H9 (cell line): ENCODE results near the gene RAB1B. TPM values are rescaled to one million over a fixed set of nuclear protein-coding genes. Genes with fewer than 3 reads are reported as not detected.

Source experiments
- DNase-seq: peaks from one replicate; pipeline ENCODE4 v3.0.0-alpha.2; 2017
- H2AFZ ChIP-seq: one replicate; pipeline ENCODE4 v1.6.1; 2013; ENCODE audit warnings: mild to moderate bottlenecking, low read length, control low read depth, moderate library complexity
- H2AK5ac ChIP-seq: 2 replicates; pipeline ENCODE4 v1.6.1; 2013; ENCODE audit warnings: low read length, control low read depth, mixed read lengths; ENCODE audit not compliant: insufficient read length
- H2BK120ac ChIP-seq: one replicate; pipeline ENCODE4 v1.6.1; 2013; ENCODE audit warnings: low read depth, mild to moderate bottlenecking, low read length, control low read depth, inconsistent platforms; ENCODE audit not compliant: poor library complexity, severe bottlenecking
- H2BK12ac ChIP-seq: 2 replicates; pipeline ENCODE4 v1.6.1; 2013; ENCODE audit warnings: low read length, control low read depth, mixed read lengths, low read depth; ENCODE audit not compliant: insufficient read length
- H2BK15ac ChIP-seq: 2 replicates; pipeline ENCODE4 v1.6.1; 2013; ENCODE audit warnings: low read depth, low read length, control low read depth
- H2BK20ac ChIP-seq: one replicate; pipeline ENCODE4 v1.6.1; 2013; ENCODE audit warnings: low read depth, mild to moderate bottlenecking, low read length, control low read depth, inconsistent platforms; ENCODE audit not compliant: poor library complexity, severe bottlenecking
- H2BK5ac ChIP-seq: 2 replicates; pipeline ENCODE4 v1.6.1; 2013; ENCODE audit warnings: low read length, control low read depth, mixed read lengths; ENCODE audit not compliant: insufficient read length
- H3K14ac ChIP-seq: 2 replicates; pipeline ENCODE4 v1.6.1; 2013; ENCODE audit warnings: low read length, control low read depth; ENCODE audit not compliant: insufficient read depth
- H3K18ac ChIP-seq: 2 replicates; pipeline ENCODE4 v1.6.1; 2013; ENCODE audit warnings: low read depth, mild to moderate bottlenecking, mixed read lengths, low read length, control low read depth; ENCODE audit not compliant: insufficient read length
- H3K23ac ChIP-seq: 2 replicates; pipeline ENCODE4 v1.6.1; 2013; ENCODE audit warnings: low read length, control low read depth, mixed read lengths, low read depth; ENCODE audit not compliant: insufficient read length
- H3K23me2 ChIP-seq: 2 replicates; pipeline ENCODE4 v1.6.1; 2013; ENCODE audit warnings: low read depth, mild to moderate bottlenecking, mixed read lengths, low read length, control low read depth; ENCODE audit not compliant: insufficient read length, poor library complexity, severe bottlenecking
- H3K27ac ChIP-seq: 2 replicates; pipeline ENCODE4 v1.5.1; 2013; ENCODE audit warnings: low read length, control low read depth, mixed read lengths, low read depth; ENCODE audit not compliant: insufficient read length
- H3K27me3 ChIP-seq: 2 replicates; pipeline ENCODE4 v1.6.1; 2013; ENCODE audit warnings: low read length, control low read depth, inconsistent platforms; ENCODE audit not compliant: insufficient read depth
- H3K4ac ChIP-seq: 2 replicates; pipeline ENCODE4 v1.6.1; 2013; ENCODE audit warnings: low read depth, mild to moderate bottlenecking, control low read depth, inconsistent platforms, low read length, moderate library complexity
- H3K4me1 ChIP-seq: 2 replicates; pipeline ENCODE4 v1.6.1; 2013; ENCODE audit warnings: low read length, control low read depth, inconsistent platforms; ENCODE audit not compliant: insufficient read depth
- H3K4me2 ChIP-seq: 2 replicates; pipeline ENCODE4 v1.6.1; 2013; ENCODE audit warnings: low read length, control low read depth, mixed read lengths; ENCODE audit not compliant: insufficient read length, insufficient read depth
- H3K56ac ChIP-seq: 2 replicates; pipeline ENCODE4 v1.6.1; 2013; ENCODE audit warnings: low read depth, mild to moderate bottlenecking, mixed read lengths, low read length, control low read depth; ENCODE audit not compliant: insufficient read length
- H3K79me1 ChIP-seq: 2 replicates; pipeline ENCODE4 v1.6.1; 2013; ENCODE audit warnings: low read depth, mild to moderate bottlenecking, moderate library complexity, low read length, control low read depth, inconsistent platforms; ENCODE audit not compliant: insufficient read depth, poor library complexity, severe bottlenecking
- H3K79me2 ChIP-seq: 2 replicates; pipeline ENCODE4 v1.6.1; 2013; ENCODE audit warnings: low read length, control low read depth, inconsistent platforms; ENCODE audit not compliant: insufficient read depth
- H3K9ac ChIP-seq: 2 replicates; pipeline ENCODE4 v1.6.1; 2013; ENCODE audit warnings: low read length, control low read depth, mixed read lengths; ENCODE audit not compliant: insufficient read length; ENCODE audit errors: extremely low read depth
- H3K9me3 ChIP-seq: one replicate; pipeline ENCODE4 v1.6.1; 2013; ENCODE audit warnings: low read depth, low read length, inconsistent platforms; ENCODE audit not compliant: control insufficient read depth
- H3T11ph ChIP-seq: one replicate; pipeline ENCODE4 v1.6.1; 2013; ENCODE audit warnings: mild to moderate bottlenecking, low read length, control low read depth, inconsistent platforms
- H4K20me1 ChIP-seq: one replicate; pipeline ENCODE4 v1.6.1; 2013; ENCODE audit not compliant: control insufficient read depth, insufficient read length, insufficient read depth
- H4K5ac ChIP-seq: 2 replicates; pipeline ENCODE4 v1.6.1; 2013; ENCODE audit warnings: low read depth, mild to moderate bottlenecking, mixed read lengths, low read length, control low read depth; ENCODE audit not compliant: insufficient read length
- H4K8ac ChIP-seq: replicated peaks from 2 replicates; pipeline ENCODE4 v1.6.1; 2013; ENCODE audit warnings: low read length, control low read depth, mixed read lengths, low read depth; ENCODE audit not compliant: insufficient read length
- H4K91ac ChIP-seq: 2 replicates; pipeline ENCODE4 v1.6.1; 2013; ENCODE audit warnings: low read depth, mild to moderate bottlenecking, moderate library complexity, mixed read lengths, low read length, control low read depth; ENCODE audit not compliant: insufficient read length
- H3K27ac Mint-ChIP-seq, 3 experiments: 2 replicates in 2 of 3; 3 replicates in 1 of 3; pipeline ENCODE4 v1.8.0; 2020 to 2021; ENCODE audit warnings: mixed read lengths in 3 of 3, mild to moderate bottlenecking in 1 of 3, moderate library complexity in 1 of 3
- H3K27me3 Mint-ChIP-seq: 2 replicates; pipeline ENCODE4 v1.8.0; 2021; ENCODE audit warnings: low read depth, mild to moderate bottlenecking, moderate library complexity, mixed read lengths
- H3K36me3 Mint-ChIP-seq, 3 experiments: 2 replicates in 2 of 3; 3 replicates in 1 of 3; pipeline ENCODE4 v1.8.0; 2020 to 2021; ENCODE audit warnings: low read depth in 3 of 3, mixed read lengths in 3 of 3; ENCODE audit not compliant: insufficient read depth in 1 of 3
- H3K4me1 Mint-ChIP-seq, 2 experiments: 2 replicates each; pipeline ENCODE4 v1.8.0; 2020; ENCODE audit warnings: mixed read lengths in 2 of 2
- H3K4me3 Mint-ChIP-seq, 2 experiments: 2 replicates in 1 of 2; 3 replicates in 1 of 2; pipeline ENCODE4 v1.8.0; 2020 to 2021; ENCODE audit warnings: mild to moderate bottlenecking in 2 of 2, mixed read lengths in 2 of 2, moderate library complexity in 1 of 2
- H3K9me3 Mint-ChIP-seq, 2 experiments: 2 replicates in 1 of 2; 3 replicates in 1 of 2; pipeline ENCODE4 v1.8.0; 2020; ENCODE audit warnings: mild to moderate bottlenecking in 2 of 2, mixed read lengths in 2 of 2, moderate library complexity in 1 of 2
- CTCF ChIP-seq: fragments of 200-600 bp; sonication (generic); conservative IDR thresholded peaks from 3 replicates; pipeline ENCODE4 v1.8.0; 2021; ENCODE audit warnings: antibody characterized with exemption, mild to moderate bottlenecking
- WGBS: extraction: QIAGEN DNeasy Blood & Tissue Kit; methylation state at CpG from one replicate; pipeline ENCODE4 v1.1.7; 2013; ENCODE audit warnings: missing lambda C conversion rate, low lambda C conversion rate, mixed read lengths; ENCODE audit not compliant: insufficient read length; ENCODE audit errors: extremely low coverage; 5-methylcytosine and 5-hydroxymethylcytosine counted together
- total RNA-seq: library from RNA; stranded (reverse); gene quantifications from 2 replicates; pipeline ENCODE4 v1.2.1, GENCODE V29; 2021

RAB1B gene
- total RNA-seq, 1 experiment from 2014 or later, result 118 TPM

GRCh38 chr11:66262696-66263095, 5.7 kb upstream of the RAB1B start:
- Histone ChIP-seq H4K8ac (no peak overlapping the region), H3K79me1 (no peaks in the 10 kb centered on the region), H2BK5ac (no peak overlapping the region), H3K4ac (no peak overlapping the region), H3K4me2 (no peak overlapping the region), H2BK120ac (no peak overlapping the region), H3K27me3 (no peaks in the 10 kb centered on the region), H3K27ac (no peak overlapping the region), H2AFZ (no peak overlapping the region), H3K56ac (no peak overlapping the region), H3K79me2 (no peaks in the 10 kb centered on the region), H3K18ac (no peak overlapping the region), H2BK20ac (no peak overlapping the region), H3K4me1 (no peaks in the 10 kb centered on the region), H3K23me2 (no peaks in the 10 kb centered on the region), H2AK5ac (no peak overlapping the region), H3K9ac (no peak overlapping the region), H2BK12ac (no peak overlapping the region), H3K14ac (no peak overlapping the region), H3K9me3 (no peaks in the 10 kb centered on the region), H4K91ac (no peak overlapping the region), H2BK15ac (no peak overlapping the region), H3K23ac (no peak overlapping the region), H4K5ac (no peak overlapping the region), H3T11ph (no peak overlapping the region), H4K20me1 (peaks cover 2% of the 10 kb centered on the region)
- WGBS, result no CpG with 5 or more reads among the region's 12 CpGs
- TF ChIP-seq CTCF, result no peak
- Mint-ChIP-seq H3K4me1 (peaks cover 16 to 19% of the 10 kb centered on the region in 2 experiments), H3K27me3 (no peaks in the 10 kb centered on the region), H3K27ac (no peak overlapping the region), H3K9me3 (peaks cover 0 to 2% of the 10 kb centered on the region in 2 experiments; a peak in 1 of 5 replicates), H3K36me3 (peaks cover 22 to 67% (median 62%) of the 10 kb centered on the region in 3 experiments), H3K4me3 (no peak overlapping the region)
- no peak for DNase-seq
